Adrenal gland (tissue), 12 donors: ENCODE measurements around the gene KCND2. TPM values are rescaled to one million over a fixed set of nuclear protein-coding genes. Genes with fewer than 3 reads are reported as not detected.
"Not testable (repeated sequence)": the region's sequence is repeated elsewhere in the genome, so short reads cannot be mapped to it uniquely, and the experiment has no call there.

Experiments used
- DNase-seq, 7 donors: peaks; one replicate each; pipeline ENCODE4 v3.0.0-alpha.2; 2019 to 2020
- H3K27ac ChIP-seq, 5 donors: fragments of 200-600 bp; sonication (generic) in 4 of 5; 1 replicate in 3 of 5; 2 replicates in 2 of 5; pipeline versions ENCODE4 v1.5.1 to v1.8.0; 2016 to 2020; ENCODE audit warnings: mild to moderate bottlenecking in 1 of 5
- H3K27me3 ChIP-seq: fragments of 200-600 bp; 2 replicates; pipeline ENCODE4 v1.8.0; 2021
- H3K36me3 ChIP-seq, 2 donors: fragments of 200-600 bp; replicated peaks in 1 of 2; 1 replicate in 1 of 2; 2 replicates in 1 of 2; pipeline versions ENCODE4 v1.5.1 to v1.8.0; 2018 to 2022
- H3K4me1 ChIP-seq, 2 donors: fragments of 200-600 bp; replicated peaks in 1 of 2; 1 replicate in 1 of 2; 2 replicates in 1 of 2; pipeline versions ENCODE4 v1.5.1 to v1.8.0; 2018 to 2021
- H3K4me3 ChIP-seq, 4 donors: fragments of 200-600 bp; sonication (generic) in 3 of 4; one replicate each; pipeline ENCODE4 v1.5.1; 2016 to 2018
- H3K9me3 ChIP-seq, 3 donors: fragments of 200-600 bp; sonication (generic) in 1 of 3; replicated peaks in 1 of 3; 1 replicate in 2 of 3; 2 replicates in 1 of 3; pipeline versions ENCODE4 v1.5.1 to v1.8.0; 2016 to 2021
- POLR2A ChIP-seq, 2 donors: fragments of 450-650 bp; IDR thresholded peaks; one replicate each; pipeline ENCODE4 v1.6.1; 2017; ENCODE audit warnings: antibody characterized with exemption in 2 of 2, mild to moderate bottlenecking in 2 of 2, moderate library complexity in 1 of 2
- WGBS, 4 donors: extraction: QIAGEN DNeasy Blood & Tissue Kit in 2 of 4; methylation state at CpG; one replicate each; pipeline versions ENCODE4 v1.1.5 to v1.1.7; 2013 to 2017; 5-methylcytosine and 5-hydroxymethylcytosine counted together
- intact Hi-C, 2 donors: fragments of 100-400 bp; cut with DNase I; formaldehyde crosslinking; loops; one replicate each; pipeline versions ENCODE4 v1.14.1 to v1.15.0; 2022 to 2023
- polyA plus RNA-seq, 3 donors: library from polyadenylated mRNA; stranded (reverse); fragments of 200-250 nt in 2 of 3; fragments of 350-450 nt in 1 of 3; fragmentation: Illumina TruSeq in 1 of 3; extraction: RNeasy Lipid Tissue Mini Kit (QIAGEN cat#74804) in 1 of 3; gene quantifications; one replicate each; pipeline ENCODE4 v1.2.3, GENCODE V29; 2013 to 2014
- total RNA-seq, 9 donors: library from RNA; depleted of rRNA in 4 of 9; stranded (reverse); fragments of >200 nt in 4 of 9; fragments of 120-200 nt in 1 of 9; fragmentation: NEBNext Ultra II Directional in 1 of 9; extraction: Animal tissue kit (Norgen Biotek cat#: 25700) in 1 of 9; gene quantifications; one replicate each; pipeline versions ENCODE4 v1.1.0 to v1.2.4, GENCODE V29; 2013 to 2023
- TF ChIP-seq, protein P1 (sequence below), 6 experiments: fragments of 450-650 bp in 4 of 6; fragments of 200-600 bp in 2 of 6; sonication (generic) in 1 of 6; IDR thresholded peaks; 1 replicate in 5 of 6; 2 replicates in 1 of 6; pipeline versions ENCODE4 v1.5.1 to v1.8.0; 2016 to 2021; ENCODE audit warnings: antibody characterized with exemption in 6 of 6, mild to moderate bottlenecking in 2 of 6, moderate library complexity in 1 of 6
- donor health status: healthy with polysubstance abuse.
- donor health status: Bipolar disorder and iron deficiency.
- donor health status: DM: yes; HTN: yes; CAD: no.
- donor health status: DM: no; HTN: no; CAD: no.
- donor health status: DM: no; HTN: no; CAD: no.
- donor health status: DM: yes; HTN: yes; CAD: no.

KCND2 gene
- total and polyA plus RNA-seq, 12 donors, result 0.24 to 3.0 (median 0.81) TPM

DNA sequence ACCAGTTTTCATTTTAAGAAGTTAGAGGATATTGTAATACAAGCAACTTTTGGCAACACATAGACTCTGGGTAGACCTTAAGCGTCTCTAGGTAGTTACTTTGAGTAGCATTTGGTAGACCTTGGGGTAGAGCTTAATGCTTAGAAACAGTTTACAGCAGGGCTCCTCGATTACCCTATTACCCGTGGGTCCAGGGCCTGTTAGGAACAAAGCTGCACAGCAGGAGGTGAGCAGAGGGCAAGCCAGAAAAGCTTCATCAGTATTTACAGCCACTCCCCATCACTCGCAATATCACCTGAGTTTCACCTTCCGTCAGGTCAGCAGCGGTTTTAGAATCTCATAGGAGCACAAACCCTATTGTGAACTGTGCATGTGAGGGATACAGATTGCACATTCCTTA, 411.5 kb downstream of the KCND2 start:
- Histone ChIP-seq H3K27me3 (no peaks in the 10 kb centered on the region), H3K9me3 (no peaks in the 10 kb centered on the region), H3K4me3 (no peak overlapping the region), H3K27ac (no peak overlapping the region), H3K4me1 (no peaks in the 10 kb centered on the region), H3K36me3 (no peaks in the 10 kb centered on the region)
- TF ChIP-seq POLR2A (IDR thresholded peaks at IDR 0.05), result no peak
- TF ChIP-seq, protein P1, sequence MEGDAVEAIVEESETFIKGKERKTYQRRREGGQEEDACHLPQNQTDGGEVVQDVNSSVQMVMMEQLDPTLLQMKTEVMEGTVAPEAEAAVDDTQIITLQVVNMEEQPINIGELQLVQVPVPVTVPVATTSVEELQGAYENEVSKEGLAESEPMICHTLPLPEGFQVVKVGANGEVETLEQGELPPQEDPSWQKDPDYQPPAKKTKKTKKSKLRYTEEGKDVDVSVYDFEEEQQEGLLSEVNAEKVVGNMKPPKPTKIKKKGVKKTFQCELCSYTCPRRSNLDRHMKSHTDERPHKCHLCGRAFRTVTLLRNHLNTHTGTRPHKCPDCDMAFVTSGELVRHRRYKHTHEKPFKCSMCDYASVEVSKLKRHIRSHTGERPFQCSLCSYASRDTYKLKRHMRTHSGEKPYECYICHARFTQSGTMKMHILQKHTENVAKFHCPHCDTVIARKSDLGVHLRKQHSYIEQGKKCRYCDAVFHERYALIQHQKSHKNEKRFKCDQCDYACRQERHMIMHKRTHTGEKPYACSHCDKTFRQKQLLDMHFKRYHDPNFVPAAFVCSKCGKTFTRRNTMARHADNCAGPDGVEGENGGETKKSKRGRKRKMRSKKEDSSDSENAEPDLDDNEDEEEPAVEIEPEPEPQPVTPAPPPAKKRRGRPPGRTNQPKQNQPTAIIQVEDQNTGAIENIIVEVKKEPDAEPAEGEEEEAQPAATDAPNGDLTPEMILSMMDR (IDR thresholded peaks at IDR 0.05), result no peak
- no peak for DNase-seq
- intact Hi-C loops, result no loop called here
- 62 to 76% (median 70%) methylated on average over 6 of the region's 6 CpGs for WGBS, 4 donors

- H3K4me1 ChIP-seq, result no peaks in the 10 kb centered on the region
- DNase-seq, result no peak
- no peak overlapping the region for H3K4me3 ChIP-seq
- H3K27me3 ChIP-seq, result no peaks in the 10 kb centered on the region
- intact Hi-C loops, result no loop called here
- WGBS, 4 donors, result 56 to 70% (median 68%) methylated on average over 2 of the region's 2 CpGs
- no peak for TF ChIP-seq POLR2A (IDR thresholded peaks at IDR 0.05)
- TF ChIP-seq, protein P1 (IDR thresholded peaks at IDR 0.05), result no peak
- H3K9me3 ChIP-seq, result no peaks in the 10 kb centered on the region
- no peak overlapping the region for H3K27ac ChIP-seq
- H3K36me3 ChIP-seq, result no peaks in the 10 kb centered on the region
Observed at GRCh38 chr7:120691915-120692314, 418.9 kb downstream of the KCND2 start.

DNA sequence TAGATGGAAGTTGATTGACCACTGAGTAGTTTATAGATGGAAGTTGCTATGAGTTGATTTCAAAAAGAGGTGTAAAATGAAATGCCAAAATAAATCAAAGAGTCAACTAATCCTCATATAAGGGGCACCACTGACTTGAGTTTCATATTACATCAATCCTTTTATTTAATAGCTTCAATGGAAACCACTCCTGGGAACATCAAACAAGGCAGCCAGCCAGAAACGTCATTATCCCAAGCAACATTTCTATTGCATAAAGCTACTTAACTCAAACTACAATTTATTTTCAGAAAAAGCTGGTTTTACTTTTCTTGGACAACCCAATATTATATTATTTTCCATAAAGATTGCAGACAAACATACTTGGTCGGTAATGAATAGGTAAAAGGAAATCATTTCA, 422.9 kb downstream of the KCND2 start:
- no peaks in the 10 kb centered on the region for H3K27me3 ChIP-seq
- H3K9me3 ChIP-seq, result no peaks in the 10 kb centered on the region
- WGBS, 4 donors, result 72 to 86% (median 79%) methylated on average over 2 of the region's 2 CpGs
- intact Hi-C loops, result no loop called here
- DNase-seq, result no peak
- no peak for TF ChIP-seq POLR2A (IDR thresholded peaks at IDR 0.05)
- TF ChIP-seq, protein P1 (IDR thresholded peaks at IDR 0.05), result no peak
- H3K4me3 ChIP-seq, result no peak overlapping the region
- H3K27ac ChIP-seq, result no peak overlapping the region
- no peaks in the 10 kb centered on the region for H3K36me3 ChIP-seq
- no peaks in the 10 kb centered on the region for H3K4me1 ChIP-seq

GRCh38 chr7:120700796-120701195, 427.8 kb downstream of the KCND2 start:
- H3K27me3 ChIP-seq, result no peaks in the 10 kb centered on the region
- intact Hi-C loops, result no loop called here
- TF ChIP-seq, protein P1 (IDR thresholded peaks at IDR 0.05), result no peak
- no peak for TF ChIP-seq POLR2A (IDR thresholded peaks at IDR 0.05)
- H3K27ac ChIP-seq, result no peak overlapping the region
- no peaks in the 10 kb centered on the region for H3K36me3 ChIP-seq
- H3K4me3 ChIP-seq, result no peak overlapping the region
- H3K4me1 ChIP-seq, result no peaks in the 10 kb centered on the region
- WGBS, 4 donors, result 79 to 89% (median 86%) methylated on average over 2 of the region's 2 CpGs
- DNase-seq, result no peak
- H3K9me3 ChIP-seq, result no peaks in the 10 kb centered on the region

DNA sequence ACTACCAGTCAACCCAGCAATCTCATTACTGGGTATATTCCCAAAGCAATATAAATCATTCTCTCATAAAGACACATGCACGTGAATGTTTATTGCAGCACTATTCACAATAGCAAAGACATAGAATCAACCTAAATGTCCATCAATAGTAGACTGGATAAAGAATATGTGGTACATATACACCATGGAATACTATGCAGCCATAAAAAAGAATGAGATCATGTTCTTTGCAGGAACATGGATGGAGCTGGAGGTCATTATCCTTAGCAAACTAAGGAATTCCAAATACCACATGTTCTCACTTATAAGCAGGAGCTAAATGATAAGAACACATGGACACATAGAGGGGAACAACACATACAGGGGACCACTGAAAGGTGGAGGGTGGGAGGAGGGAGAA, 429.4 kb downstream of the KCND2 start:
- DNase-seq, H3K4me1 ChIP-seq, H3K4me3 ChIP-seq, H3K9me3 ChIP-seq, H3K36me3 ChIP-seq, H3K27ac ChIP-seq, intact Hi-C loops, H3K27me3 ChIP-seq: not testable (repeated sequence)
- WGBS, 4 donors, result 58 to 89% (median 68%) methylated on average over 1 of the region's 1 CpG
